HepG2 (cell line): Measurements from ENCODE around the gene ALOX5AP. TPM values are rescaled to one million over a fixed set of nuclear protein-coding genes. Genes with fewer than 3 reads are reported as not detected.

ENCODE experiments used
- AHR ChIP-seq: IDR thresholded peaks from 2 replicates; pipeline ENCODE4 v1.6.1; 2018; ENCODE audit warnings: missing genetic modification reagents, missing compliant biosample characterization
- CCAR2 ChIP-seq: fragments of 200-400 bp; formaldehyde crosslinking; optimal IDR thresholded peaks from 2 replicates; pipeline ENCODE3; 2018; ENCODE audit warnings: low read depth, mild to moderate bottlenecking, low read length, moderate library complexity
- CEBPG ChIP-seq: IDR thresholded peaks from 2 replicates; pipeline ENCODE4 v1.6.1; 2016
- CEBPZ ChIP-seq: IDR thresholded peaks from 2 replicates; pipeline ENCODE4 v1.6.1; 2012; ENCODE audit warnings: low read length, improper control_type of control experiment
- FOXK1 ChIP-seq: sonication (generic); formaldehyde crosslinking; IDR thresholded peaks from 2 replicates; pipeline ENCODE4 v1.4.0; 2020; ENCODE audit warnings: low read depth, missing genetic modification reagents, borderline replicate concordance
- GATA4 ChIP-seq: sonication (generic); IDR thresholded peaks from 2 replicates; pipeline ENCODE4 v1.6.1; 2016; ENCODE audit warnings: antibody characterized with exemption, low read depth, borderline replicate concordance
- NONO ChIP-seq, 2 experiments: fragments of 450-650 bp in 1 of 2; sonication (generic) in 1 of 2; formaldehyde crosslinking in 1 of 2; IDR thresholded peaks in 1 of 2; conservative IDR thresholded peaks in 1 of 2; 2 replicates each; pipeline versions ENCODE4 v1.6.1 to v1.8.0; 2017 to 2022; ENCODE audit warnings: mild to moderate bottlenecking in 1 of 2, missing genetic modification reagents in 1 of 2, moderate library complexity in 1 of 2
- PAX8 ChIP-seq: sonication (generic); formaldehyde crosslinking; IDR thresholded peaks from 2 replicates; pipeline ENCODE4 v1.8.0; 2022; ENCODE audit warnings: mild to moderate bottlenecking, missing genetic modification reagents, borderline replicate concordance
- RCOR2 ChIP-seq: IDR thresholded peaks from 2 replicates; pipeline ENCODE4 v1.6.1; 2016; ENCODE audit warnings: missing biosample characterization, missing genetic modification reagents
- RFXANK ChIP-seq: IDR thresholded peaks from 2 replicates; pipeline ENCODE4 v1.6.1; 2016
- RXRB ChIP-seq: IDR thresholded peaks from 2 replicates; pipeline ENCODE4 v1.6.1; 2016; ENCODE audit warnings: borderline replicate concordance, missing genetic modification reagents, missing compliant biosample characterization
- SAFB2 ChIP-seq: sonication (generic); formaldehyde crosslinking; IDR thresholded peaks from 2 replicates; pipeline ENCODE4 v1.5.1; 2020; ENCODE audit warnings: missing genetic modification reagents, low read depth, mild to moderate bottlenecking, borderline replicate concordance
- SIN3A ChIP-seq: IDR thresholded peaks from 2 replicates; pipeline ENCODE4 v1.6.1; 2011; ENCODE audit warnings: low read depth, mild to moderate bottlenecking, control low read depth, low read length, borderline replicate concordance
- SP1 ChIP-seq, 2 experiments: fragments of 450-650 bp in 1 of 2; sonication (generic) in 1 of 2; formaldehyde crosslinking in 1 of 2; IDR thresholded peaks; 2 replicates each; pipeline versions ENCODE4 v1.4.0 to v1.6.1; 2016 to 2020; ENCODE audit warnings: missing genetic modification reagents in 1 of 2
- SP2 ChIP-seq: sonication (generic); formaldehyde crosslinking; IDR thresholded peaks from 2 replicates; pipeline ENCODE4 v1.5.1; 2020; ENCODE audit warnings: mild to moderate bottlenecking, missing genetic modification reagents
- THYN1 ChIP-seq: sonication (generic); formaldehyde crosslinking; IDR thresholded peaks from 2 replicates; pipeline ENCODE4 v1.8.1; 2023; ENCODE audit warnings: low read depth, mild to moderate bottlenecking, moderate library complexity, missing genetic modification reagents, borderline replicate concordance
- ZBTB7A ChIP-seq: sonication (generic); formaldehyde crosslinking; IDR thresholded peaks from 2 replicates; pipeline ENCODE4 v1.8.0; 2022; ENCODE audit warnings: mild to moderate bottlenecking, missing genetic modification reagents
- ZFP82 ChIP-seq: sonication (generic); formaldehyde crosslinking; IDR thresholded peaks from 2 replicates; pipeline ENCODE4 v1.5.1; 2020; ENCODE audit warnings: mild to moderate bottlenecking, missing genetic modification reagents, borderline replicate concordance
- ZNF446 ChIP-seq: sonication (generic); formaldehyde crosslinking; IDR thresholded peaks from 2 replicates; pipeline ENCODE4 v1.5.0; 2020; ENCODE audit warnings: mild to moderate bottlenecking, missing genetic modification reagents
- ZNF546 ChIP-seq: sonication (generic); formaldehyde crosslinking; conservative IDR thresholded peaks from 2 replicates; pipeline ENCODE4 v1.8.1; 2023; ENCODE audit warnings: mild to moderate bottlenecking, missing genetic modification reagents
- ZNF577 ChIP-seq: sonication (generic); formaldehyde crosslinking; IDR thresholded peaks from 2 replicates; pipeline ENCODE4 v1.4.0; 2020; ENCODE audit warnings: mild to moderate bottlenecking, low read depth, missing genetic modification reagents, borderline replicate concordance
- polyA plus RNA-seq, 8 experiments: library from polyadenylated mRNA; depleted of rRNA in 3 of 8; stranded (reverse) in 7 of 8; unstranded in 1 of 8; fragments of >200 nt; fragmentation: Illumina TruSeq in 4 of 8; extraction: Trizol in 4 of 8; gene quantifications; 2 replicates each; pipeline versions ENCODE4 v1.2.1 to v1.2.3, GENCODE V29; 2011 to 2016; ENCODE audit warnings: low read depth in 4 of 8, missing spikeins in 1 of 8, mixed read lengths in 1 of 8; ENCODE audit not compliant: insufficient read depth in 1 of 8
- total RNA-seq, 5 experiments: library from RNA; depleted of rRNA; stranded (reverse); fragments of >200 nt; fragmentation: Illumina TruSeq; extraction: Trizol; gene quantifications; 2 replicates each; pipeline ENCODE4 v1.2.3, GENCODE V29; 2016; ENCODE audit warnings: low read depth in 1 of 5
- TF ChIP-seq, protein P1 (sequence below): sonication (generic); formaldehyde crosslinking; IDR thresholded peaks from 2 replicates; pipeline ENCODE4 v1.8.1; 2023; ENCODE audit warnings: mild to moderate bottlenecking, moderate library complexity, missing genetic modification reagents
- TF ChIP-seq, protein P2 (sequence below): sonication (generic); formaldehyde crosslinking; IDR thresholded peaks from 2 replicates; pipeline ENCODE4 v1.4.0; 2020; ENCODE audit warnings: missing genetic modification reagents, mild to moderate bottlenecking, borderline replicate concordance
- TF ChIP-seq, protein P3 (sequence below): sonication (generic); formaldehyde crosslinking; IDR thresholded peaks from 2 replicates; pipeline ENCODE4 v1.5.0; 2020; ENCODE audit warnings: mild to moderate bottlenecking, missing genetic modification reagents

ALOX5AP gene
- total and polyA plus RNA-seq, 2 of the 13 experiments (the other 11 are each of a cell fraction or from before 2014, with no cell fraction given) = 0.97 to 1.2 TPM

GRCh38 chr13:30805132-30805537, 69.8 kb downstream of the ALOX5AP start (continued):
- TF ChIP-seq GATA4 = no peak
- no peak for TF ChIP-seq SP2
- no peak; the same call in 1 of the 2 replicates for TF ChIP-seq ZBTB7A (CRISPR knock-in tag)
- TF ChIP-seq, protein P1, sequence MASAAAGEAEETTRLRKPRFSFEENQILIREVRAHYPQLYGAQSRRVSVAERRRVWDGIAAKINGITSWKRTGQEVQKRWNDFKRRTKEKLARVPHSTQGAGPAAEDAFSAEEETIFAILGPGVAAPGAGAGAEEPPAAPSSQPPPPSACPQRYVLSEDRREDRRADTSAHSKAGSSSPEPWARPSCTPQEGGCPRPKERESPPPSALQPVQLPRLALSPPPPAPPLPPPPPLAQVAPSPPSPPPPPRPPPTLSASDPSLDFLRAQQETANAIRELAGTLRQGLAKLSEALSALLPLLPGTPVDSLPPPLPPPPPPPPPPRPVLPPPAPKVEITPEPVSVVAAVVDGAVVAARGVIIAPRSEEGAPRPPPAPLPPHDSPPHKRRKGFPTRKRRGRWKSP (CRISPR knock-in tag) = no peak
- TF ChIP-seq NONO (IDR thresholded peaks at IDR 0.05) = no peak
- no peak for TF ChIP-seq NONO (CRISPR knock-in tag; conservative IDR thresholded peaks at IDR 0.05)
- no peak for TF ChIP-seq THYN1 (CRISPR knock-in tag)
- TF ChIP-seq SP1 (IDR thresholded peaks at IDR 0.05) = no peak
- TF ChIP-seq SP1 (CRISPR knock-in tag; IDR thresholded peaks at IDR 0.05) = no peak
- TF ChIP-seq AHR (CRISPR knock-in tag) = no peak
- TF ChIP-seq CCAR2 = no peak
- TF ChIP-seq, protein P2, sequence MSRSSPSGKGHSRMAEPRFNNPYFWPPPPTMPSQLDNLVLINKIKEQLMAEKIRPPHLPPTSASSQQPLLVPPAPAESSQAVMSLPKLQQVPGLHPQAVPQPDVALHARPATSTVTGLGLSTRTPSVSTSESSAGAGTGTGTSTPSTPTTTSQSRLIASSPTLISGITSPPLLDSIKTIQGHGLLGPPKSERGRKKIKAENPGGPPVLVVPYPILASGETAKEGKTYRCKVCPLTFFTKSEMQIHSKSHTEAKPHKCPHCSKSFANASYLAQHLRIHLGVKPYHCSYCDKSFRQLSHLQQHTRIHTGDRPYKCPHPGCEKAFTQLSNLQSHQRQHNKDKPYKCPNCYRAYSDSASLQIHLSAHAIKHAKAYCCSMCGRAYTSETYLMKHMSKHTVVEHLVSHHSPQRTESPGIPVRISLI (CRISPR knock-in tag) = no peak; the same call in 1 of the 2 replicates
- no peak for TF ChIP-seq SAFB2
- no peak for TF ChIP-seq PAX8 (CRISPR knock-in tag)
- no peak for TF ChIP-seq SIN3A
- no peak for TF ChIP-seq ZNF446 (CRISPR knock-in tag)
- TF ChIP-seq, protein P3, sequence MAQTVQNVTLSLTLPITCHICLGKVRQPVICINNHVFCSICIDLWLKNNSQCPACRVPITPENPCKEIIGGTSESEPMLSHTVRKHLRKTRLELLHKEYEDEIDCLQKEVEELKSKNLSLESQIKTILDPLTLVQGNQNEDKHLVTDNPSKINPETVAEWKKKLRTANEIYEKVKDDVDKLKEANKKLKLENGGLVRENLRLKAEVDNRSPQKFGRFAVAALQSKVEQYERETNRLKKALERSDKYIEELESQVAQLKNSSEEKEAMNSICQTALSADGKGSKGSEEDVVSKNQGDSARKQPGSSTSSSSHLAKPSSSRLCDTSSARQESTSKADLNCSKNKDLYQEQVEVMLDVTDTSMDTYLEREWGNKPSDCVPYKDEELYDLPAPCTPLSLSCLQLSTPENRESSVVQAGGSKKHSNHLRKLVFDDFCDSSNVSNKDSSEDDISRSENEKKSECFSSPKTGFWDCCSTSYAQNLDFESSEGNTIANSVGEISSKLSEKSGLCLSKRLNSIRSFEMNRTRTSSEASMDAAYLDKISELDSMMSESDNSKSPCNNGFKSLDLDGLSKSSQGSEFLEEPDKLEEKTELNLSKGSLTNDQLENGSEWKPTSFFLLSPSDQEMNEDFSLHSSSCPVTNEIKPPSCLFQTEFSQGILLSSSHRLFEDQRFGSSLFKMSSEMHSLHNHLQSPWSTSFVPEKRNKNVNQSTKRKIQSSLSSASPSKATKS = no peak
- TF ChIP-seq CEBPG (CRISPR knock-in tag) = no peak
- TF ChIP-seq ZNF577 (CRISPR knock-in tag) = no peak
- TF ChIP-seq ZNF546 = no peak
- peak; percentile 66 for TF ChIP-seq RXRB (CRISPR knock-in tag)
- TF ChIP-seq ZFP82 (CRISPR knock-in tag) = no peak
- TF ChIP-seq FOXK1 = no peak
- no peak for TF ChIP-seq CEBPZ
- peak; percentile 74; the same call in 1 of the 2 replicates for TF ChIP-seq RCOR2
- TF ChIP-seq RFXANK (CRISPR knock-in tag) = no peak
